ENCODE results near the gene CMIP.
"Not testable (repeated sequence)": the region's sequence is repeated elsewhere in the genome, so short reads cannot be mapped to it uniquely, and the experiment has no call there.

CMIP gene

DNA sequence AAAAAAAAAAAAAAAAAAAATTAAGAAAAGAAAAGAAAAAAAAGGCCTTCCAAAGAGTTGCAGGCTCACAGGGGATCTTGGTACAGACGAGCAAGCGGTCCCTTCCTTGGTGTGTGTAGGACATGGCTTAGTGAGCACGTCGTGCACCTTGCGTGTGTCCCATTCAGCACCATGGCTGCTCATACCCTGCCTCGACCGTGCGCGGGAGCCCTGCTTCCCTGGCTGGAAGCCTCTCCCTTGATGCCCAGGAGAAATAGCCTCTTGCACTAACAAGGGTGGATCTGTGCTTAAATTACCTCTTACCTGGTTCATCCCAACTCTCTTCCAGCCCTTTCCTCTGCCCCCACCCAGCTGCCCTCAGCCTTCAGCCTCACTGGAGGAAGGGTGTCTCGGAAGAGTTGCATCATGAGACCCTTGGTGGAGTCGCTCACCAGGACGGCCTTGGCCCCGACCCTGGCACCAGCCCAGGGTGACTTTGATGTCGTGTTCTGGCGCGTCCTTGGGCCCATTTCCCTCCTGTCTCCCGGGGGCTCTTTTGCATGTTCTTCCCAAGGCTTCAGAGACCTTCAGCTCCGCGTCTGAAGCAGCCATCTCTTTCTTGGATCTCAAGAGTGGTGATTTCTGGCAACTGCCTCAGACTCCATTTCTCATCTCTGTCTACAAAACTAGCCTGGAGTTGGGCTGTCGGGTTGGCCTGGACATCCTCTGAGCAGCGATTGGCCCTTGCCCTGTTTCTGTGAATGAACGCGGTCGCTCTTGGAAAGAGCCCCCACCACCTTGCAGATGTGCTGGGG is 127.2 kb downstream of the CMIP start:
- FAIRE-seq = no peak

DNA sequence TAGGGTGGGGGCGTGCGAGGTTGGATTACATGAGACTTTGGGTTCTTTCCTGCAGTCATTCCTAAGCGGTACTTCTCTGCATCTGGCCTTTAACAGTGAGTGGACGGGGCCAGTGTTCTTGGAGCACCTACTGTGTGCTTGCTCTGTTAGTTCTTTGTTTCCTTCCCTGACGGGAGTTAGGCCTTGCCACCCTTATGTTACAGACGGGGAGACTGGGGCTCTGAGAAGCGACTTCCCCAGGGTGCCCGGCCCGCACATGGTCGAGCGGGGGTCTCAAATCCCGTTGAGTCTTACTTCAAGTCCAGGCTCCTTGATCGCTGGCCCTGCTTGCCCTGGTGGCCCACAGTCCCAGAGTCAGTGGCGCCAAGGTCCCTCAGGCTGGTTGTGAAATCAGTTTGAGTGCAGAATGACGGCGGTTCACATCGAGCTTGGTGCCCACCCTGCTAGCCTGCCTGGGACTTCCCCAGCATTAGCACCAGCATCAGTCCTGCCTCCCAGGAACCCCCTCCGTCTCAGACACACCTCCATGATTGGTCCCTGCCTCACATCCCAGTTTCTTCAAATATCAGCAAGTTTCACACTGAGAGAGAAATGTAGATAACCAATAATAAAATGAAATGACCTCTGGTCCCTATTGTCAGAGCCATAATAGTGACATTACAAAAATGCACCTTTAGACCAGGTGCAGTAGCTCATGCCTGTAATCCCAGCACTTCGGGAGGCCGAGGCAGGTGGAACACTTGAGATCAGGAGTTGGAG is 128.0 kb downstream of the CMIP start:
- FAIRE-seq = no peak

DNA sequence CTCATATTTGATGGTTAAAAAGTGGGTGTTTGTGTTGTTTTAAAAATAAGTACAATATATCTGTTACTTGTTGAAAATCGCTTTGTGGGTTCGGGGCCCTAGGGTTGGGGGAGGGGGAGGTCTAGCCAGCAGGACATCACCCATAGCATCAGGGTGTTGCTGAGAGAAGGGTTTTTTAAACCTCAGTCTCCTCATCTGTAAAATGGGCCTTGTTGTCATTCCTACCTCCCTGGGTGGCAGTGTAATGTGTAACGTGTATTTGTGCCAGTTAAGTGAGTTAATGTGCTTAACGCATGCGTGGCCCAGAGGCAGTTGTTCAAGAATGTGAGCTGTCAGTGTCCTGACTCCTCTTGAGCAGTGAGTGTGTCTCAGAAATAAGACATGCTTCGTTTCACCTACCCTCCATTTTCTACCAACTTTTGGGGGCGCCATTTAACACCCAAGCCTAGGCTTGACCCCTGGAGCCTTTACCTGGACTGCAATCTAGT is 129.0 kb downstream of the CMIP start:
- FAIRE-seq = no peak

DNA sequence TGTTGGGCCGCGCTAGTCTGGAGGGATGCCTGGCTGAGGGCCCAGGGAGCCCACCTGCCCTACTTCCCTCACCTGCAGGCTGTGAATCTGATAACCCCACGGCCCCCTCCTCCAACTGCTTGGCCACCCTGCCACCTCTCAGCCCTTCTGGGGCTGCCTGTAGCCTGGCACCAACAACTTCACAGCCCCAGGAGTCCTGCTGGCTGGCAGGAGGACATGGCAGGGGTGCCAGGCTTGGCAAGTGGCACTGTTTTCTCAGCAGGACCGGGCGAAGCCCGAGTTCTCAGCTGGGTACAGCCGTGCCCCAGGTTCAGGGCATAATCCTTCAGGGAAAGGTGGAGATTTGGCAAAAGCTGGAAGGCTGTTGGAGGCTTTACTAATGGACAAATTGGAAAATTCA is 129.6 kb downstream of the CMIP start:
- no peak for FAIRE-seq

DNA sequence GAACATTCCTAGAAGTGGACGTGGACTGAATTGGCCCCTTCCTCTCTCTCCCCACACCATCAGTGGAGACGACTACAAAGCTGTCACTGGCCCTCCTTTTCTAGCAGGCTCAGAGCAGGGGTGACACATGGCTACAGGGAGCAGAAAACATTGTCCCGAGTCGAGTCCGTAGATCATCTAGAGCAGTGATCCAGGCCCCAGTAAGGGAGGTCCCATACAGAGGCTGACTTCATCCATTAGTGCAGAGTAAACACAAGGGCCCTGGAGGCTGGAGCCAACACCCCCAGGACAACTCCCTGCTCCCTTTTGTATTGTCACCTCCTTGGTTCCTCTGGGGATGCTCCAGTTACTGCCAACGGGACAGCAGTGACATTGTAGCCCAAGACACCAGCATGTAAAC is 130.7 kb downstream of the CMIP start:
- no peak for FAIRE-seq

DNA sequence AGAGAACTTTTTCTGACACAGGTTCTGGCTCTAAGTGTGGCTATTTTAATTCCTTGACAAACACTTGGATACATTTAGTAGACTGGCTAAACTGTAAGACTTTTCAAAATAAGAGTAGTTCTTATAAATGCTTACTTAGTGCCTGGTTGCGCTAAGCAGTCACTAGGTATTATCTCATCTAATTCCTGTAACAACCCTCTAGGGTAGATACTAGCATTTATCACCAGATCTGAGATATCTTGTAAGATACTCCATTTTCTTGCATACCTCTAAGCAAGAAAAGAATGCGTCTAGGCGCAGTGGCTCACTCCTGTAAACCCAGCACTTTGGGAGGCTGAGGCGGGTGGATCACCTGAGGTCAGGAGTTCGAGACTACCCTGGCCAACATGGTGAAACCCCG is 131.2 kb downstream of the CMIP start:
- no peak for FAIRE-seq

DNA sequence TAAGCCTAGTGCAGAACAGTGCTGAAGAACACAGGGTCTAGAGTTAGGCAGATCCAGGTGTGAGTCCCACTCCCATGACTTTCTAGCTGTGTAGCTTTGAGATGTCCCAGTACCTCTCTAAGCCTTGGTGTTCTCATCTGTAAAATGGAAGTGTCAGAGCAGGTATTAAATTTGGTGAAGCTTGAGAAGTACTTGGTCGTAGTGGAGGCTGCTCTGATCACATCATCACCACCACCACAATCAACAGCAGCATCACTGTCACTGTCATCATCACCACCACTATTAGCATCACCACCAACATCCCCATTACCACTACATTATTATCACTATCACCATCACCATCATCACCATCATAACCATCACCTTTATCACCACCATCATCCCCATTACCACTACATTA is 132.1 kb downstream of the CMIP start:
- no peak for FAIRE-seq

DNA sequence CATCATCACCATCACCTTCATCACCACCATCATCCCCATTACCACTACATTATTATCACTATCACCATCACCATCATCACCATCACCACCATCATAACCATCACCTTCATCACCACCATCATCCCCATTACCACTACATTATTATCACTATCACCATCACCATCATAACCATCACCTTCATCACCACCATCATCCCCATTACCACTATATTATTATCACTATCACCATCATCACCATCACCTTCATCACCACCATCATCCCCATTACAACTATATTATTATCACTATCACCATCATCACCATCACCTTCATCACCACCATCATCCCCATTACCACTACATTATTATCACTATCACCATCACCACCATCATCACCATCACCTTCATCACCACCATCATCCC is 132.7 kb downstream of the CMIP start:
- FAIRE-seq = not testable (repeated sequence)

DNA sequence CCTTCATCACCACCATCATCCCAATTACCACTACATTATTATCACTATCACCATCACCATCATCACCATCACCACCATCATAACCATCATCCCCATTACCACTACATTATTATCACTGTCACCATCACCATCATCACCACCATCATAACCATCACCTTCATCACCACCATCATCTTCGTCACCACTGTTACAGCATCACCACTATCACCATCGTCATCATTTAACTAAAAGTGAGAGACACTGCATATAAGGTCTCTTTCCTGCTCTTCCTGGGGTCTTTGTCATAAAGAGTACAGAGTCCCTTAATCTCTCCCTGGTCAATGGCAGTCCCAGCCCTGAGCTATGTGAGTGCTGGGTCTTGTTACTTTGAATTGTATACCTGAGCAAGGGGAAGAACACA is 133.5 kb downstream of the CMIP start:
- FAIRE-seq = no peak

DNA sequence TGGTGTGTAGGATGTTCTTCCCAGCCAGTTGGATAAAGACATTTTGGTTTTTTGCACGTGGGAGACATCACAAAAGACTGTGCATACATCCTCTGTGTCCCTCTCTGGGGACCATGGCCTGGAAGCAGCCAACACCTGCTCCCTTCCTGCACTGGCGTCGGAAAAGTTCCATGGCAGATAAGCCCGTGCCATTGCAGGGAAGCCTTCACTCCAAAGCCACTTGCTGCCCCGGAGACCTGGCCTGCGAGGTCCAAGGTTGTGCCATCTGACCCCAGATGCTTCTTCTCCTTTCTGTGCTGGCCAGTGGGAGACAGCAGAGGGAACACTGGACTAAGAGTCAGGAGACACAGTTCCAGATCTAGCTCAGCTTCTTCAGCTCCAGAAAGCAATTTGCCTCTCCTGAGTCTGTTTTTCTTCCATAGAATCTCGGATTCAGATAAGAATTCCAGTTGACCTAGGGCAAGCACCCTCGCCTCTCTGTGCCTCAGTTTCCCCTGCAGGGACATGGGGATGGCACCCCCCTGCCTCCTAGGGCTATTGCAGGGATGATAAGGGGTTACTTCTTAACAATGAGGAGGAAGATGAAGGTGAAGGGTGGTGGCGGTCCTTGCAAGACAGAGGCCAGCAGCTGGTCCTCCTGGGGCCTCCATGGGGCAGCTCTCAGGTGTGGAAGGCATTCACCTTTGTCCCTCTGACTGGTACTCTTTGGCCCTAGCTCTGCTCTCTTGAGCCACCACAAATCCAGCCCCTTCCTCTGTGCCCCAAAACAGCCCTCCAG is 134.2 kb downstream of the CMIP start:
- FAIRE-seq = no peak

DNA sequence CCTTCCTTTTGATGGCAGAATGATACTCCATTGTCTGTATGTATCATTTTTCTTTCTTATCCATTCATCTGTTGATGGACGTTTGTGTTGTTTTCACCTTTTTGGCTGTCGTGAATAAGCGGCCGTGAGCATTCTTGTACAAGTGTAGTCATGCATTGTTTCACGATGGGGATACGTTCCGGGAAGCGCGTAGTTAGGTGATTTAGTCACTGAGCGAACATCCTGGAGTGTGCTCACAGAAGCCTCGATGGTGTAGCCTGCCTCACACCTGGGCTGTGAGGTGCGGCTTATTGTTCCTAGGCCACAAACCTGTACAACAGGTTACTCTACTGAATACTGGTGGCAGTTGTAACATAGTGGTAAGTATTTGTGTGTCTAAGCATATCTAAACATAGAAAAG is 136.5 kb downstream of the CMIP start:
- FAIRE-seq = no peak

DNA sequence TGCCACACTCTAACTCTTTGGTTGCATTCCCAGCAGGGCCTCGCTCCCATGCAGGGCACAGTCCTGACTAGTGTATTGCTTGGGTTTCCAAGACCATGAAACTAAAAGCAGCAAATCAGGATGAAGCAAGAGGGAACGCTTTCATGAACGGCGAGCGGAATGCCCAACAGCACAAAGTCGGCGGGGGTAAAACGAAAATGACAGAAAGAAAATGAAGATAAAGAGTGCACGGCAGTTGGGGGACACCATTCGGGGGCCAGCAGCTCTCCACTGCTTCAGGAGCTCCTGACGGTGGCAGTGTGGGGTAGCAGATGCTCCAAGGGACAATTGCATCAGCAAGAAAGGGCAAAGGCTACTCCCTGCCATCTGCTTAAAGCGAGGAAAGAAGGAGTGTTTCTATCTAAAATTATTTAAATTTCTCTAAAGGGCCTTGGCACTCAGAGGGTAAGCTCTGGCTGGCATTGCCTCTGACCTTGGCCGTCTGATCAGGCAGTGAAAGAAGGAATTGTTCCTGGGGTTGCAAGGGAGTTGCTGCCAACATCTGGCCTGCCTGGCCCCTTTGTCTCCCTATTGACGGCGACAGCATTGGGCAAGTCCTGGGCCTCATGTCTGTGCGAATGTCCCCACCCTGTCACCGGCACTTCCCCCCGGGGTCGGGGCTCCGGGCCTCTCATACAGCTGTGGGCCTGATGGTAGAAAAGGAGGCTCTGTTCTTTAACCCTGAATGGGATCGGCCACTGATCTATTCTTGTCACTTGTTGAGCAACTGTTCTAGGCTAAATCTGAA is 138.2 kb downstream of the CMIP start:
- no peak for FAIRE-seq

DNA sequence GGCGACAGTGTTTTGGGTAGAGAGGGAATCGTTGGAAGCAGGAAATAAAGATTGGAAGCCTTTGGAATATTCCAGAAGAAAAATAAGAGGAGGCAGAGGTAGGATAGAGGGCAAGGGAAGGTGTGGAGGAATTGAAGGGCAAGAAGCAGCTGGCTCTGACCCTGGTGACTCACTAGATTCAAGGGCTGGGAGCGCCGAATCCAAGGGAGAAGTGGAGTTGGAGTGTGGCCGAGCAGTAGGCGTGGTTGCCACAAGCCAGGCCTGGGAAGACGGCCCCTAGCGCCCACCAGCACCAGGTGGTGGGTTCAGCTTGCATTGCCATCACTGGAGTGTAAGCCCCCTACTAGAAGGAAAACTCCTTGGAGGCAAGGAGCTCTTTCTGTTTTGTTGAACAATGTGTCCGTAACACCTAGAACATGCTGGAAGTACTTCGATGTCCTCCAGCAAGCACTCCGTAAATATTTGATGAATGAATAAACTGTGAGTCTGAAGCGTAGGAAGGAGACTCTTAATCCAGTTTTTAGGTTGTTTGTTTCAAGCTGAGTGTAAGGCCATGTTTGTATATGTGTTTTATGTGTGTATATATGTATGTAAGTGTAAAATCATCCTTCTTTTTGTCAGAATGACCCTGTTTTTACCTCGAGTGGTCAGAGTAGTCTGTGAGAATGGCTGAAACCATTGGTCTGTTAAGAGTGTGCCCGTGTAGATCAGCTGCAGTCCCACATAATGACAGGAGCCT is 139.5 kb downstream of the CMIP start:
- FAIRE-seq = no peak

DNA sequence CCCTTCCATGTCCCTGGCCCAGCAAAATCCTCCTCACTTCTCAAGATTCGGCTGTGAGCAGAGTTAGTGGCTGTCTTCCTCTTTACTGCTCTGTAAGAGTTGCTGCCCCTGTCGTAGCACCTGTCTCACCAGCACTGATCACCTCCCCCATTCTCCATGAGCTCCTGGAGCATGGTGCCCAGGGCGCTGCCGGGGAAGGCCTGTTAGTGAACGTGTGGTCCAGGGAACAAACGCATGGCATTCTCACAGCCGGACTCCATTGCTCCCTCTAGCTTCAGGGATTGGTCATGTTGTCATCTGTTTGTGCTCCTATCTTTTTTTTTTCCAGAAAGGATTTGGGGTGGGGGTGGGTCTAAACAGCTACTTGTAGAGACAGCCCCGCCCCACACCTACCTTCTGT is 141.2 kb downstream of the CMIP start:
- no peak for FAIRE-seq

DNA sequence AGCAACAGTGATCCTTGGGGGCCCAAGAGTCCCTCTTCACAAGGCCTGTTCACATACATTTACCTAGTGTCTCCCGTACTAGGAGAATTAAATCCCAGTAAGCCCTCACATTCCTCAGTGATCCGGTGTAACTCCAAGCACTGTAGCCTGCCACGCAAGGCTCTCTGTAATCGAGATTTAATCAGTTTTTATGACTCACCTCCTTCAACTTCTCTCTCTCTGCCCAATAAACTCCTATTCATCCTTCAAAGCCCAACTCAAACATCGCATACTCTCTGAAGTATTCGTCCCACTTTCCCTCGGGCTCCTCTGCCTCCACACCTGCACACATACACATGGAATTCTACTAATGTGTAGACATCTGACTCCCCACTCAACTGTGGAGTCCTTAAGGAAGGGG is 141.8 kb downstream of the CMIP start:
- no peak for FAIRE-seq

DNA sequence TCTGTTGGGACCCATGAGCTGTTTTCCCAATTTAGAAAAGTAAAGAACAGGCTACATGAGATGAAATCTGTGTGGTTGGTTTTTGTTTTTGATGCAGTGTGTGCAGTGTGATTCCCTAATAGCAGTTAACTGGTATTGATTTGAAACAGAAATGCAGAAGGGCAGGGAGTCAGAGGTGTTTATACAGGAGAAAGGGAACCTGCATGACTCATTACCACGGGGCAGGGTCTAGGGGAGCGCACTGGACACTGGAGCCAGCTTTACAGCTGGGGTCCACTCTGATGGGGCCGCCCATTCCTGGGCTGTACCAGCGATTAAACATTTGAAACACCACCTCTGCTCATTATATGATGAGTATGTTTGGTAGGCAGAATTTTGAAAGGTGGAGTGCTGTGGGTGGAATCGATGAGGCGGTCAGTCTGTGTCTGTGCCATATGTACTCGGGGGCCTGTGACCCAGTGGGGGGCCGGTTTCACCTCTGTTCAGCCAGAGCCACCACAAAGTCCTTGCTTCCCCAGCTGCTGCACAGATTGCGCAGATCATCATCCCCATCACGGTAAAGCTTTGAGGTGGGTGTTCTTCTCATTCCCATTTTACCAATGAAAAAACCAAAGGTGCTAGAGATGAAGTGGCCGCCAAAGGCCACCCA is 142.5 kb downstream of the CMIP start:
- no peak for FAIRE-seq

DNA sequence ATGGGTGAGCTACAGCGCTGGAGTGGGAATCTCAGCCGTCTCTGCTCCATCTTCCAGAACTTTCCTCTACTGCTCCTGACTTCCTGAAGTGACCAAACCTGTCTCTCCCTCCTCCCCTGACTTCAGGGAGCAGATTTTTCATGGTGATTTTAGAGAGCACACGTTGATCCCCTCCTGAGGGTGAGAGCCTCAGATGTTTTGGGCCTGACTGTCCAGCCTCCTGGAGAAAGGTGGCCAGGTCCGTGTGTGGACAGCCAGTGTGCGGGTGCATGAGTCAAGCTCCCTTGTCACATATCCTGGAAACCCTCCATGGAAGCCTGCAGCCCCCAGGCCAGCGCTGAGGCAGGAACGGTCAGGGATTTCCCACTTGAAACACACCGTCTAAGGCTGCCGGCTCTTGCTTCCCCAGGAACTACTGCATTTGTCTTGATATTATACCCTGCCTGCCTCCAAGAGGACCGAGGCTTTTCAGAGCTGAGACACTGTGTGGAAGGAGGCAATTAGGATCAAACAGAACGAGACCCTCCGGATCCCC is 143.1 kb downstream of the CMIP start:
- FAIRE-seq = no peak

DNA sequence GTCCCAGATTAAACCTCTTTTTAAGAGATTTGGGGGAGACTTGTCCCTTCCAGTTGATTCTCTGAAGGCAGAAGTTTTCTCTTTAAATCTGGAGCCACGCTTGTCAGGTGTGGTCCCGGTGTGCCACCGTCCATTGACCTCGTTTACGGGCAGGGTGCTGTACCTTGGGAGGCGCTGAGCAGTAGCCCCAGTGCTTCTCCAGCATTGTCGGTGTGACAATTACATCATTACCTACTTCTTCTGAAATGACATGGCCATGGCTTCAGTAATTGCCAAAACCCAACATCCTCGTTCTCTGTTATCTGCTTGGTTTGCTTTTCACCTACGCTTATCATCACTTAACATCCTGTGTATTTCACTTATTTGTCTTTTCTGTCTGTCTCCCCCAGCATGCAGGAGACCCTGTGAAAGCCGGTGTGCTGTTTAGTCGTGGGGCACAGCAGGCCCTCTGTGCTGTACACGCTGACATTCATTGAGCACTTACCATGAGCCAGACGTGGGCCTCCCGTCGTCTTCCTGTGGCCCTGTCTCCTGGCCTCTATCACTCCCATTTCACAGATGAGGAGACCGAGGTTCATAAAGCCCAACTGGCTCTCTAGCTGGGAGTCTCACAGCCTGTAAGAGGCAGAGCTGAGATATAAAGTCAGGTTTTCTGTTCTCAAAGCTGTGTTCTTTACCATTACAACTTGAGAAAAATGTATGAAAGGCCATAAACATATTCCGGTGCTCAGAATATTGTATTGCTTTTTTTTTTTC is 143.9 kb downstream of the CMIP start:
- no peak for FAIRE-seq

DNA sequence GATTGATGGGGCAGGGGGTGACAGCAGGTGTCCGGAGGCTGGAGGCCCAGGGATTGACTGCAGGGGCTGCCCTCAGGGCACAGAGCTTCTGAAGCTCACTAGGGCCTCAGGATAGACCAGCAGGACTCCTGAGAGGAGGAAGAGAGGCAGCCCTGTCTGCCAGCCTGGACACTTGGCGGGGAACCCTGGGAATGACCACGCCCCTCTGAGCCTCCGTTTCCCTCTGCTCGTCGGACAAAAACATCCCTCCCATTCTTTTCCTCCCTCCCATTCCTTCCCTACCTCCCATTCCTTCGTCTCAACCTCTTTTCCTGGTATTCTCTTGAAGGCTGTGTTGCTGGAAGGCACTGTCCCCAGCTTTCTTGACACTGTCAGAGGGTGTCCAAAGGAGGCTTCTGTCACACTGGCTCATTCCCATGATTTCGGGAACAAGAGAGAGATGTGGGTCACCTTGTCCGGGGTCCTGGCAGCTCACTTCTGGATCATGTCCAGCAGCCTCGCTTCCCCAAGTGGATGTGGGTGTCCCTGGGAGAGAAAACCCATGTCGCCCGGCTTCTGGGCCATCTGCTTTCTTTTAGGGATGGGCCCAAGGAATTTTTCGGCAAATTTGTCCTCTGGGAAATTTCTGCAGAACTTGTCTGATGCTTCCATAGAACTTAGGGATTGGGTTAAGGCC is 145.5 kb downstream of the CMIP start:
- FAIRE-seq = no peak
